Fibroblast of villous mesenchyme (primary cell): ENCODE data around the gene ICAM2. TPM values are rescaled to one million over a fixed set of nuclear protein-coding genes. Genes with fewer than 3 reads are reported as not detected.

Source experiments
- DNase-seq: peaks from one replicate; pipeline ENCODE4 v3.0.0-alpha.2; 2010; ENCODE audit warnings: low read depth
- H3K4me3 ChIP-seq: 2 replicates; pipeline ENCODE4 v1.5.1; 2011; ENCODE audit warnings: low read depth, mild to moderate bottlenecking, low read length
- total RNA-seq: library from RNA; depleted of rRNA; stranded (reverse); fragments of >200 nt; gene quantifications from 2 replicates; pipeline ENCODE4 v1.2.3, GENCODE V29; 2012
- TF ChIP-seq, protein P1 (sequence below): IDR thresholded peaks from 2 replicates; pipeline ENCODE4 v1.5.1; 2012; ENCODE audit warnings: low read depth, mild to moderate bottlenecking, low read length; ENCODE audit not compliant: insufficient read depth

The ICAM2 gene
- total RNA-seq, 1 donor: 1.7 TPM

DNA sequence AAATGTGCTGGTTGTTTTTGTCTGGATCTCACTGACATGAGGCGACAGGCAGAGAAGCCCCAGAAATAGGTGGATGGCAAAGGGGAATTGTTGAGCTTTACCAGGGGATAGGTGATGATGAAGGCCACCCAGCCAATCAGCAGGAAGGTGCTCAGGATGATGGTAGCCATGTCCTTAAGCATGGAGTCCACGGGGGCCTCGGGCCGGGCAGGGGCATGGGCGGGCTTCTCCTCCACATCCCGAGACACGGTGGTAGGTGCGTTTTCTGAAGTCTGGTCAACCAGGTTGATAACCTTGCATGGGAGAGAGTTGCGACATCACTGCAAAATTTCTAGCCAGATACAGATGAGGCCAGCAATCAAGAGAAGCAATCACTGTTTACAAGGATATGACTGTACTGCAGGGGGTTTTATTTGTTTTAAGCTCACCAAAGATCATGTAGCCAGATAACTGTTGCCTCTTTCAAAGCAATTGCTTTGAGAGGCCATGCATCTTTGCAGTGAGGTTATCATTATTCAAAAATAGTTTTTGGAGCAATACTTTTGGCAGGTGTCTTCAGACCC, 37.3 kb upstream of the ICAM2 start:
- TF ChIP-seq, protein P1, sequence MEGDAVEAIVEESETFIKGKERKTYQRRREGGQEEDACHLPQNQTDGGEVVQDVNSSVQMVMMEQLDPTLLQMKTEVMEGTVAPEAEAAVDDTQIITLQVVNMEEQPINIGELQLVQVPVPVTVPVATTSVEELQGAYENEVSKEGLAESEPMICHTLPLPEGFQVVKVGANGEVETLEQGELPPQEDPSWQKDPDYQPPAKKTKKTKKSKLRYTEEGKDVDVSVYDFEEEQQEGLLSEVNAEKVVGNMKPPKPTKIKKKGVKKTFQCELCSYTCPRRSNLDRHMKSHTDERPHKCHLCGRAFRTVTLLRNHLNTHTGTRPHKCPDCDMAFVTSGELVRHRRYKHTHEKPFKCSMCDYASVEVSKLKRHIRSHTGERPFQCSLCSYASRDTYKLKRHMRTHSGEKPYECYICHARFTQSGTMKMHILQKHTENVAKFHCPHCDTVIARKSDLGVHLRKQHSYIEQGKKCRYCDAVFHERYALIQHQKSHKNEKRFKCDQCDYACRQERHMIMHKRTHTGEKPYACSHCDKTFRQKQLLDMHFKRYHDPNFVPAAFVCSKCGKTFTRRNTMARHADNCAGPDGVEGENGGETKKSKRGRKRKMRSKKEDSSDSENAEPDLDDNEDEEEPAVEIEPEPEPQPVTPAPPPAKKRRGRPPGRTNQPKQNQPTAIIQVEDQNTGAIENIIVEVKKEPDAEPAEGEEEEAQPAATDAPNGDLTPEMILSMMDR: no peak
- peak; percentile 42 for DNase-seq
- no peak overlapping the region for H3K4me3 ChIP-seq

DNA sequence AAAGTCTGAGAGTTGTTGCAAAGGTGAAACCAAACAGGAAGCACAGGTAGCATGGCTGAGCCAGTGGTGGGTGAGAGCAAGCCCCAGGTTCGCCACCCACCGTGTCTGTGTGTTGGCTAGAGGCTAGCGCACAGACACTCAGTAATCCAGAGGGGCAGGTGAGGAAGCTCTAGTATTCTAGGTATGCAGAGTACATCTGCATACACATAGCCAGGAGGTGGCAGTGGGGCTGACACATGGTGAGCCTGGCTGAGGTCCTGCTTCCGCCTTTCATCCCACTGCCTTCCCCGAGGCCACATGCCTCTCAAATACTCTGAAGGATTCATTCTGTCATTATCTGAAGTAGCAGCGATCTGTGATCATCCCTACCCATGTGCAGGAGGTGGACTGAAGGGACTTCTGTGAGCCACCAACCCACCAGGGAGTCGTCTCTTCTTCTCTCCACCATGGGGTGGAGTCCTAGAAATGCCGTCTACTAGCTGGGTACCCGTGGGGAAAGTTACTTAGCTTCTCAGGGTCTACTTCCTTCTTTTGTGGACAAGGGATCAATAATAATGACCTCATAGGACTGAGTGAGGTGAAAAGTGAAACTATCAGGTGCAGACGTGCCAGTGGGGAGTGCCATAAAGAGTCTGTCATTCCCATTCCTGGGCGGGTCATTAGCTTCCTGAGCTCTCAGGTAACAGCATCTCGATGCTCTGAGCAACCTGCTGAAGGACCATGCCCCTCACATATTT, 36.0 kb upstream of the ICAM2 start:
- no peak for DNase-seq
- TF ChIP-seq, protein P1: no peak
- H3K4me3 ChIP-seq: no peak overlapping the region

DNA sequence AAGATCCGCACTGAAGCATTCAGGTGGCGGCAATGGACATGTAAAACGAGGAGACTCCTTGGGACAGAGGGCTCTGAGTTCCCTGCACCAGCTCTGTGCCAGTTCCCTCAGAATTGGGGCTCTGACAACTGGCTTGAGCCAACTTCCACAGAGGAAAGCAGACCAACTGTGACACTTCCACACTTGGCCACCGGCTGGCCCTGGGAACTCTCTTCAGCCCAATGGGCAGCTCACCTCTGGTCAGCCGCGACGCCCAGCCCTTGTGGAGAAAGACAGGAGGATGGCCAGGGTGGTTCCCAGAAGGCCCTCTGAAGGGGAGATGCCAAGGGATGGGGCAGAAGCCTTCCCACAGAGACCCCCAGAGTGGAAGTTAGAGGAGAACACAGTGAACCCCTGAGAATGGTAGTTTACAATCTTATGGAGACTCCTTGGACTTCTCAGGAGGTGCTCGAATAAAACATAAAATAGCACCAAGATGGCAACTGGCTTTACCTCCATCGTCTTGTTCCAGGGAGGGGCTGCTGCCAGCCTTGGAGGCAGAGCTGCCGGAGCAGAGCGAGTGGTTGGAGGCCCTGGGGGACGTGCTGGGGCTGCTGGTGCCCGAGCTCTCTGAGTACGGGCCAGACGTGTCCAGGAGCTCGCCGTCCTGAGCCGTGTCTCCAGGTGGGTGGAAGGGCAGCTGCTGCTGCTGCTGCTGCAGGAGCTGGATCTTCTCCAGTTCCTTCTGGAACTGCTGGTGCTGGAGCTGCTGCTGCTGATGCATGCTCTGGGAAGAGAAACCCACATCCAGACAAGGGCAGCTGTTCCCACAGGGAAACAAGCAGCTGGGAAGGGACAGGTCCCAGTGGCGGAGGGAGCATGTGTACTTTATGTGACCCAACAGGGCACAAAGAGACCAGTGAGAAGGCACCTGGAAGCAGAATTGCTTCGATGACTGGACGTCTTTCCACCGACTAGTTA, 35.0 kb upstream of the ICAM2 start:
- DNase-seq: no peak
- TF ChIP-seq, protein P1: no peak
- no peak overlapping the region for H3K4me3 ChIP-seq

DNA sequence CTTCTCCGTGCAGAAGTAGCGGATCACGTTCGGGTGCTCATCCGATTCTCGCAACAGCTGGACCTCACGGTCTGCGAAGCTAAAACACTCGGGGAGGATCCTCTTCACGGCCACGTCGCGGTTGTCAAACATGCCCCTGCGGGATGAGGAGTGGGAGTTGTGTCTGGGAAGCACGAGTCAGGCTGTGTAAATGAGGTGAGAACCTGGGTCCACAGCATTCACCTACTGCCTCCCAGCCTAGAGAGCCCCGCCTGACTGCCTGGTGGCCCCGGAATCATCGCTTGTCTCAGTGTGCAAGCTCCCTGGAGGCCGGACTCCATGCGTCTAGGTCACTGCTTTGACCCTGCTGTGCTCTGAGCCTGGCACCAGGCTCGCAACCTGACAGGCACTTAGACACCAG, 33.9 kb upstream of the ICAM2 start:
- TF ChIP-seq, protein P1: no peak
- no peak for DNase-seq
- H3K4me3 ChIP-seq: no peak overlapping the region

DNA sequence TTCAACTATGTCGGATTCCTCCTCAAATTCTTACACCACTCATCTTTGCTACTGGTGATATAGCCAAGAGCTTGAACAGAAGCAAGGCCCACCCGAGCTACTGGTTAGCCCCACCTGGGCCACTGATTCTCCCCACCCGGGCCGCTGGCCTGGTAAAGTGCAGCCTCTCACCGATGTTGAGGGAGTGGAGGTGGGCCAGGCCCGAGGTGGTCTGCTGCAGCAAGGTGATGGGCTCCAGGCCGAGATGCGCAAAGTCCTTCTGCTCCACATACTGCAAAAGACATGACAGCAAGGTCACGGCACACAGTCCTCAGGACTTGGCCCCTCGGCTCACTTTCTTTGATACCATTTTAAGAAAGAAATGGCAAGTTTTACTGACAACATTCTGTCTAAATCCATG, 32.7 kb upstream of the ICAM2 start:
- no peak overlapping the region for H3K4me3 ChIP-seq
- TF ChIP-seq, protein P1: no peak
- no peak for DNase-seq

DNA sequence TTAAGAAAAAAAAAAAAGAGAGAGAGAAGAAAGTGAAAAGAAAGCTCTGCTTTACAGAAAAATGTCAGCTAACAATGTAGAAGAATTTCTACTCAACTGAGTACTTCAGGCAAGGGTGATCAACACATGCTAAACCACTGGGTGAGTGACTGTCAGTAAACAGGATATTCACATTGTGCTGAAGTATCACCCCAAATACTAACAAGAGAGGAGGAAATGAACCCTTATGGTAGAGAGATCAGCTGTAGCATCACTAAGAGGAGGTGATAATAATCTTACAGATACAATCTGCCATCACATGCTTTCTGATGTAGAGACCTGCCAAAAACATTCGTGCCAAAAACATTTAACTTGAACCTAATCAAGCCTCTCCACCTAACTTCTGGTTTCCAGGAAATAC, 30.7 kb upstream of the ICAM2 start:
- no peak overlapping the region for H3K4me3 ChIP-seq
- TF ChIP-seq, protein P1: no peak
- DNase-seq: no peak
